HG03039 (cell line): ENCODE data around the gene MPP1.

Source experiments
- ATAC-seq: cut with Tn5 transposase; IDR thresholded peaks from one replicate; pipeline ENCODE4 v1.9.1; 2021; ENCODE audit warnings: mild to moderate bottlenecking, moderate library complexity; ENCODE audit not compliant: unreplicated experiment

Gene MPP1

DNA sequence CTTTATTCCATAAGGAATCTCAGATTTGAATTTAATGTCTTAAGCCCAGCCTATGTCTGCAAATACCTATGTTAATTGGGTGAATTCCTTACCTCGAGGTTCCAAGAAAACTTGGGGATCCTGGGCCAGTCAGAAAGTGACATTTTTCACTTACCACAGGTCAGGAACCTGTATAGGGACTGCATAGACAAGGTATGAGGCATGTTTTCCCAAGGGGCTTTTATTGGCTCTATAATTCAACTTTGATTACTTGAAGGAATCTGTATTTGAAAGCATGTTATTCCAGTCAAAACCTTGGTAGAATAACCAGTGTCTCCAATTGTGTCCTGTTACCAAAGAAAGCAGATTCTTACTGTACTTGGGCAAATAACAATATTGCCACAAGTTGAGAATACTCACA is 8.5 kb upstream of the MPP1 start:
- ATAC-seq = no peak

DNA sequence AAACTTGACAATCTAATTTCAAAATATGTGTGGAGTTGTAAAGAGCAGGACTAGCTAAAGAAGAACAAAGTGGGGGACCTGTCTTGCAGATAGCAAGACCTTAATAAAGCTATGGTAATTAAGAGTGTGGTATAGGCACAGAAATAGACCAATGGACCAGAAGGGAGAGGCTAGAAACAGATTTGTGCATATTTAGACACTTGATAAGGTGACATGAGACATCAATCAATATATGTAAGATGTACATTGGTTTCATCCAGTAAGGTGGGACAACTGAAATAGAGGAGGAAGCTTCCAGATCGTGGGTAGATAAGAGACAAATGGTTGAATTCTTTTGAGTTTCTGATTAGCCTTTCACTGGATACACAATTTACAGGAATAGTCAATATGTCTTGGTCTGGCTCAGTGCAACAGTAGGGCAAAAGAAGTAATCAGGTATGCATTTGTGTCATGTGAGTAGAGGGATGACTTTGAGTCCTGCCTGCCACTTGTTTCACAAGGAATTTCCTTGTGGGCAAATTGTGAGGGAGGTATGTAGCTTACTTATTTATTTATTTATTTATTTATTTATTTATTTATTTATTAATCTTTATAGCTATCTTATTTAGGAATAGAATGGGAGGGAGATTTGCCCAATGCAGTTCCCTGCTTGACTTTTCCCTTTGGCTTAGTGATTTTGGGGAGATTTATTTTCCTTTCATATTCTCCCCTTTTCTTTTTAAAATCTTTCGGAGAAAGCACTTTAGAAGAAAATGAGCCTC is 7.2 kb upstream of the MPP1 start:
- ATAC-seq = no peak

DNA sequence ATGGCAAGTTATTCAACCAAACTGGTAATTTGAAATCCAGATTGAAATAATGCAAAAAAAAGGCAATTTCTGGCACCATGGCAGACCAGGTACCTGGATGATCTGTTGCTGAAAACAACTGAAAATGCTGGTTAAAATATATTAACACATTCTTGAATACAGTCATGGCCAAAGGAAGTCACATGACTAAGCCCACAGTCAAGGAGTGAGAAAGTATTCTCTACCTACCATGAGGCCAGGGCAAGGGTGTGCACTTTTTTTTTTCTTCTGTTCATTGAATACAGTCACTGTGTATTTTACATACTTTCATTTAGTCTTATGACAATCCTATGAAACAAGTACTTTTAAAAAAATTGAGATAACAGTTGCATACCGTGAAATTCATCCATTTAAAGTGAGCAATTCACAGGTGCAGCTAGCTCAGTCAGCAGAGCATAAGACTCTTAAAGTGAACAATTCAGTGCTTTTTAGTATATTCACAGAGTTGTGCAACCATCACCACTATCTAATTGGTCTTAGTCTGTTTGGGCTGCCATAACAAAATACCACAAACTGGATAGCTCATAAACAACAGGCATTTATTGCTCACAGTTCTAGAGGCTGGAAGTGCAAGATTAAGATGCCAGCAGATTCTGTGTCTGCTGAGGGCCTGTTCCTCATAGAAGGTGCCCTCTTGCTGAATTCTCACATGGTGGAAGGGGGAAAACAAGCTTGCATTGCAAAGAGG is 4.8 kb upstream of the MPP1 start:
- ATAC-seq = no peak

DNA sequence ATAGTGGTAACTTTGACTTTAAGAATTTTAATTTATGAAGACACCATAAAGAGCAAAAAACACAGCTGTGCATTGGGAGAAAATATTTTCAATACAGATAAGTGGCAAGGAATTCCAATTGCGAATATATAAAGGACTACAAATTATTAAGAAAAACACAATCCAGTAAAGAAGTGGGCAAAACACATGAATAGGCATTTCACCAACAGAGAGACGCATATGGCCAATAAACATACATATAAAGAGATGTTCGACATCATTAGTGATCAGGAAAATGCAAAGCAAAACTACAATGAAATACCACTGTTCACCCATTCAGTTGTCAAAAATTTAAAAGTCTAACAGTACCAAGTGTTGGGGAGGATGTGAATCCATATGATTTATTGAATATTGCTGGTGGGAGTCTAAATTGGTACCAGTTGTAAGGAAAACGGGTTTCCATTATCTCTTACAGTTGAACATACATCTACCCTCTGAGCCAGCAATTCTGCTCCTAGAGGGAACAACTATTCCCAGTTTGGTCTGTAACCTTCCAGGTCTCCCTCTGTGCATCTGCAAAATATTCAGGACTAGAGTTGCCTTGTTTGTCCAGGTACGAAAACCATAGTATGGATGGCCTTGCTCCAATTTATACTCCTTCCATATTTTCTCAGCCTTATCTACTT is 1.7 kb upstream of the MPP1 start:
- ATAC-seq = no peak

DNA sequence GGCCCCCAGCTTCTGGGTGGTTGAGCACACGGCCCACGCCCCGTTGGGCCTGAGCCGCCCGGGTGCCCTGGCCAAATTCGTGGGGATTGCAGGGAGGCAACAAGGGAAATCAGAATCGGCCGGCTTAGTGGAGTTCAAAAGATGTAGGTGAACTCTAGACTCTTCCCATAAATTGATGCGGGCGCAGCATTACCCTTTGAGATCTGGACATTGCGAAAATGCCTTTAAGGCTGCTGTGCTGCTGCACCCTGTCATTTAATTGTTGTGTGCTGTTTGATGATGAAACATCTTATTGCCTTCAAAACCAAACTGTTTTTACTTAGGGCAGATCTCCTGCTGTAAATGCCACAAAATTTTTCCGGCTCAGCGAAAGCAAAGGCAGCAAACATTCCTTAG is 409 bp upstream of the MPP1 start:
- ATAC-seq = no peak

DNA sequence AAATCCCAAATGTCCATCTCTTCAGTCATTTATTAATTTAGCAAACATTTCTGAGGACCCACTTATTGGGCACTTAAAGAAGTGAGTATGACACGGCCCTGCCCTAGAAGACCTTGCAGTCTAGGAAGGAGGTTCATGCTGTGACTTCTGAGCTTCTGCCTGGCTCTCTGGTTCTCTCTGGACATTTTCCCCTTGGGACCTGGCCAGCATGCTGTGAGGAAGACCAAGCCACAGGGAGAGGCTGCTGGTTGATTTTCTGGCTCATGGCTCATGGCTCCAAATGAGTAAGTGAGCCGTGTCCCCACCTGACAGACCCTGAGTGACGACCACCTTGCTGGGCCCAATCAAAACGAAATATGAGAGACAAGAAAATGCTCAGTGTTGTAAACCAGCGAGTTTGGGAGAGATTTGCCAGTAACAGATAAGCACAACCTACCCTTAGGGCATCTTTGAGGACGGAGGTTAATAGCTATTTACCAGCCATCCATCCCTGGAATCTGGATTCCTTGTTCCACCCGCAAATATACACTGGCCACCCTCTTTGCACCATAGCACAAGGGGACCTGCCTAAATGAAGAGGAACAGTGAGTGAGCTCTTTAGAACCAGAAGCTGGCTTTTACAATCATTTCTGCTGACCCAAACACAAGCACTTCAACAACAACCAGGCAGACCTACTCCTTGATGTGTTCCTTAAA is 876 bp downstream of the MPP1 start:
- ATAC-seq = no peak

DNA sequence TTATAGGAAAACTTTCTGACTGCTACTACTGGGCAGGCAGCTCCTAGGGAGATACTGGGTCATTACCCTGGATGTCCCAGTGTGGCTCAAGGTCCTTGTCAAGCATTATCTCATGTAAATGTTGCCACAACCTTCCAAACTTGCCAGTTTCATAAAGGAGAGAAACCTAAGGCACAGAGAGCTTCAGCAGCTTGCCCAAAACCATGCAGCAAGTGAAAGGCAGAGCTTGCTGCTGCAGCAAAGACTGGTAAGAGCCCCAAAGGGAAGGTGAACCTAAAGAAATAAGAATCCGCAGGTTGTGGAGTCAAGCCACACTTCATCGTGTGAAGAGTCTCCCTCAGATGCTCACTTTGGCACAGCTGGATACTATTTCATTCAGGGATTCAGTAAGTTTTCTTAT is 2.3 kb downstream of the MPP1 start:
- no peak for ATAC-seq

DNA sequence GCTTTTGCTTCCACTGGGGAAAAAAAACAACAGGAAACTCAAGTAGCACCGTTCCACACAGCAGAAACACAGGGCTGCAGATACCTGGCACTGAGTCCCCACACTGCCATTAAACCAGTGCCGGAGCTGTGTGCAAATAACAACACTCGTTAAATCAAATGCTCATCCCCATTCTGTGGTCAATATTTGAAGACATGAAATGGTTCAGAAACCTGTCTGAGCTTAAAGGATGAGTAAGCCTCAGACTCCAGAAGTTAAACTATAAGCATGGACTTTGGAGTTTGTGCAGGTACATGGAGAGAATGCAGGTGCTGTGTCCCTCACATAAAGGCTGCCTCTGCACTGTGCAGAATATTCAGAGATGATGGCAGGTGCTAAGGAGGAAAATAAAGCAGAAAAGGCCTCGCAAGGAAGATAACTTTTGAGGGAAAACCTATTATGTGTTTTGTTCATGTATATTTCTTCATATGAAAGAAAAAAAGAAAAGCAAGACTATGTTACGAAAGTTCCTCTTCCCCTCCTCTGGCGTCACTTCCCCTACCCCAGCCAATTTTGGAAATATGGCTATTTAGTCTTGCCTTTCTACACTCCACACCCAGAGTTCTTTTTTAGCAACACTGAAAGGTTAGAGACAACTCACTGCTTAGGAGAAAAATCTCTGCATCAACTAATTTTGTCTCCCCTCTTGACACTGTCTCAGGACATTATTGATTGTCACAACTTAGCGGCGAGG is 4.6 kb downstream of the MPP1 start:
- no peak for ATAC-seq

DNA sequence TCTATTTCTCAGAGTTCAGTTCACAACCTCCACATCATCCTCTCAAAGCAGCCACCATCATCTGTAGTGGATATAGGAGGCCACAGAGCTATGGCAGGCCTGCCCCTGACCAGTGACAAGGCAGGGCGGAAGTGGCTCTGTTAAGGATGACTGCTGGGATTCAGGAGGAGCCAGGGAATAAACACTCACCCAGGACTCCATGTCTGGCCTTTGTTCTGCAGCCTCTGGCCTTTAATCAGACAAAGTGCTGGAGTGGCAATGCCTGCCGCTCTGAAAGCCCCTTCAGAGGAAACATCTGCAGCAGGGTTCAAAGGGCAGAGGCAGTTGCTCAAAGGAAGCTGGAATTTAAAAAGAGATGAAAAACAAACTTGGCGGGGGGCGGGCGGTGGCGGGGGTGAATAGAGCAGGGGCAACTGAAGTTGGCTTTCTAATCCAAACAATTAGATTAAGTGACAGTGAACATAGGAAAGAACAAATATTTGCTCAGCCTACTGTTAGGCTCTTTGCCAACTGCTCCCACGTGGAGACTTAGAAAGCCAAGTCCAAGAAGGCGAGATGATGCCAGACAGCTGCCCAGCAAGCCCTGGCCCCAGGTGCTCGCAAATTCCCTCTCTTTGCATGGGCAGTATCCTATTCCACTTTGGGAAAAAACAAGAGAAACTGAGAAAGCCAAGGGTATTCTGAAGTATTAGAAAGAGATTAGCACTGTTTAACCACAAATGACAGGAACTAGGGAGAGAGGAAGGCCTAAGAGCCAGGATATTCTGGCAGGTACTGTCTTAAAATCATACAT is 5.5 kb downstream of the MPP1 start:
- no peak for ATAC-seq

DNA sequence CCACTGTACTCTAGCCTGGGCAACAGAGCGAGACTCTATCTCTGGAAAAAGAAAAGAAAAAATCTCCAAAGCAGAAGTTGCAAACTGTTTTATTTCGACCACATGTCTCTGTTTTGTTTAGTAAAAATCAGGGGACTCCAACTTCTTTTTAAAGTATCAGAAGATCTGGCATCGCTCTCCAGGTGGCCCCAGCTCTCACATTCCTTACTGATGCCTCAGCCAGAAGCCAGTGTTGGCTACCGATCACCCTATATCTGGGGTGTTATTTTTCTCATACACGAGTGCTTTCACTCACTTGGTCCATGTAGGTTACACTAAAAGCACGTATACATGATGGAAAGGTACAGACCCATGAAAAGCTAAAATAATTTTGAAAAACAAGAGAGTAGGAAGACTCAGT is 8.3 kb downstream of the MPP1 start:
- ATAC-seq = no peak

DNA sequence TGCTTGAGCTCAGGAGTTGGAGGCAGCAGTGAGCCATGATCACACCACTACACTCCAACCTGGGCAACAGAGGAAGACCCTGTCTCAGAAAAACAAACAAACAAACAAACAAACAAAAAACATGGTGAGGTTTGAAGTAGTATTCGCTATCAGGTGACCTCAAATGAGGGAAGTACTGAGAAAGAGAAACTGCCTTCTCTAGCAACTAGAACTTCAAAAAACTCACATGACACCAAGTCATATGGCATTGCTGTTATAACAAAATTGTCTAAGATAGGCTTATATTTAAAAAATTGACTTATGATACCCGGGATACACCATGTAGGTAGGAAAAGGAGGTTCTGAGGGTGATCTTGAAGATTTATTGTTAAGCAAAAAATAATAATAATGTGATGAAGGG is 10.3 kb downstream of the MPP1 start:
- no peak for ATAC-seq

DNA sequence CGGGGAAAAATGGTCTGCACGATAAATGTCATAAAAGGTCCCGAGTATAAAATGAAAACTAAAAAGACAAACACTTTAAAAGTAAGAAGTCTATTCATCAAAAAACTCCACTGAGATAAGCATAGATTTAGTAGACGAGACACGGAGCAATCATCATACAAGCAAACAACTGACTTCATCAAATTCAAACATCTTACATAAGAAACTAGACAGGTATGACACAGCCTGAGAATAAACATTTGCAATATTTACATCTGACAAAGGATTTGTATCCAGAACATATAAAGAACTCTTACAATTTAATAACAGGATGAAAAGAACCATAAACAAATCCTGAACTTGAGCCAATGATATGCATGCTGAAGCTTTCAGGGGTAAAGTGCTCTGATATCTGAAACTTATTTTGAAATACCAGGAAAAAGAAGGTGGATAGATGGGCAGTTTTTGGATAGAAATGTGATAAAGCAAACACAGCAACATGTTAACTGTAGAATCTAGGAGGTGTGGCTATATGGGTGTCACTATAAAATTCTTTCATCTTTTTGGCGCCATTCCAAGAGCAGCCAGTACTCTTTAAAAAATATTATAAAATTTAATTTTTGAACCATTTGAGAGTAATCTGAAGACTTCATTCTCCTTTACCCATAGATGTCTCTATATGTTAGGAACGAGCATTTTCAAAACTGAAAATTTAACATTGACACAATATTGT is 12.0 kb downstream of the MPP1 start:
- no peak for ATAC-seq

DNA sequence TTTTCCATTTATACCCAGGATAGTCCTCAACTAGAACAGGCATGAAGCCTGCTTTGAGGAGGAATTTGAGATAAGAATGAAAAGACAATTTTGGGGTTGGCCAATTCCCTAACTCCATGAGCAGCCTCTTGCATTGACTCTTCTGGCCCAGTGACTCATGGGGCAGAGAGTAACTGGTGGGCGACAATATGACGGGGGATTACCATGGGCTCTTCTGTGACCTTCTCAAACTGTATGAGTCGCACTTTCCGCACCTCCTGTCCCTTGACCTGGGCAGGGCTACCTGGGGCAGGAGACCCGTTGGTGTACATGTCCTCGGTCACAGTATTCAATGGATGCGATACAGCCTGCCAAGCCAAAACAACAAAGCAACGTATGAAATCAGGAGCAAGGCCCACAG is 13.3 kb downstream of the MPP1 start:
- ATAC-seq = no peak

DNA sequence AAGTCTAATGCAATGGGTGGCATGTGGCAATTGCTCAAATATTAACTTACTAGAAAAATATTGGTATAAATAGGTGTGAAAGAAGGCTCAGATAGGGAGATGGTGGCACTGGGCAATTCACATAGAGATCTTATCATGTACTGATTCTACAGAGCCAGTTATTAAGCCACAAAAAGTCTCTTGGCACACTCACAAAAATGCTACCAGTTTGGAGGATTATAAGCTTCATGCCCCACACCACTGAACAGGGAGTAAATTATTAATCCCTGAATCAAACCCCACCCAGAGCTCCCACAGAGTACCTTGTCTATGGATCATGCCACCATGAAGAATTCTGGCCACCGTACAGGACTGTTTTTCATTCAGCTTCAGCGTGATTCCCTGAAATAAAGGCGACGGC is 13.8 kb downstream of the MPP1 start:
- no peak for ATAC-seq

DNA sequence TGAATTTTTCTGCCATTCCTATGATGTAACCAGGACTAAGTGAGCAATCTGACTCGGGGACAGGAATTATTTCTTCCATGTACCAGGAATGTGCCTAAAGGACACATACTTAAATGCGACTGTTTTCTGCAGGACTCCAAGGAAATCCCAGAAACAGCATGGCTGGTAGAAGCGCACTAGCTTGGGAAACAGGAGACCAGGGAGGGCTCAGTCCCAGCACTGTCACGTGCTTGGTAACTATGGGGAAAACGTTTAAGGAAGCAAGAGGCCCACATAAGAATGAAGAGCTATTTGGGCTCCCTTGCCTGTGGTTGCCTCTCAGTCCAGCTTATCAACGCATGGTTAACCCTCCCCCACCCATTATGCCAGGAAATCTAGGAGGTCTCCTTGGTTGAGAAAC is 19.6 kb downstream of the MPP1 start:
- ATAC-seq = no peak

DNA sequence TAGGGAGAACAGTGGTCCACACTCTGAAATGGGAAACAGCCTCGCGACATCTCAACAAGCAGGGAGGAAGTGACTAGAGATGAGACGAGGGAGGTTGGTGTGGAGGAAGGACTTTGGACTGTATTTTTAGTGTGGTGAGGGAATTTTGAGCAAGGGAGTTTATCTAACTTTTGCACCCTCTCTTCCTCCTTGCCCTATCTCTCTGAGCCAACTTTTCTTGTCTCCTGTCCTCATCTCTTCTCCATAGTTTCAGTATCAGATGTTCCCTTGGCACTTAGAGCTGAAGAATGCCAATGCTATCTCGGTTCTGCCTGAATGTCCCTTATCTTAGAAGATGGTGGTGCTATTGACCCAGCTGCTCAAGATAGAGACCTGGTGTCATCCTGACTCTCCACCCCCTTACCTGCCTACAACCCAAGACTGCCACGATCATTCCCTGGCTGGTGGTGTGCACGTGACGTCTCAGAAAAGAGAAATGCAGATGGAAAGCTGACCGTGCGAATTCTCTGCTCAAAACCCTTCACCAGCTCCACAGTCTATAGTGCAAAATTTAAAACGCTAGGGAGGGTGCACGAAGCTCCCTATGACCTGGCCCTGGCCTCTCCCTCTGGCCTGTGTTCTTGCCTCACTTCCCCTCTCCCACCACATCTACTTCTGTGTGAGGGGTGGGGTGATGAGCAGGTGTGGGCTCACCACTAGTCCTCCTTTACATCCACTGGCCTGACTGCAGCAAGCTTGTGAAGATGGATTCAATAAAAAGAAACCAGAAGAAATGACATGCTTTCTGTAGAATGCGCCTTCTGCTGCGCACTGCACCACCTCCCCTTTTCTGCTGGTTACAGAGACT is 20.9 kb downstream of the MPP1 start:
- ATAC-seq = no peak

DNA sequence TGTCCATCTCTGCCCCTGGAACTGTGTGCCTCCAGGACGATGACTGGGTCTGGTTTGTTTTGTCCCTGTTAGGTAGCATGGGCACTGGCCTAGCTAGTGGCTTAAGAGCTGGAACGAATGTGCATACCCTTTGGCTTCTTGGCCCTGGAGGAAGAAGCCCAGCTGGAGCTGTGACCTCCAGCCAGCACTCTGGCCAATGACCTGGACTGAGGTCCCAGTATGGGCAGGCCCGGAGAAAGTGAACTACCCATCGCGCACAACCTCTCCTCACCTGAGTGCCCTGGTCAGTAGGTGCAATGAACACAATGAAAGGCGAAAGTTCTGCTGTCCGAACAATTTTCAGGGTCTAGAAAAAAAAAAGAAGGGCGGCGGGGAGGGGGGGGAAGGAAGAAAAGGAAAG is 24.3 kb downstream of the MPP1 start:
- ATAC-seq = no peak

DNA sequence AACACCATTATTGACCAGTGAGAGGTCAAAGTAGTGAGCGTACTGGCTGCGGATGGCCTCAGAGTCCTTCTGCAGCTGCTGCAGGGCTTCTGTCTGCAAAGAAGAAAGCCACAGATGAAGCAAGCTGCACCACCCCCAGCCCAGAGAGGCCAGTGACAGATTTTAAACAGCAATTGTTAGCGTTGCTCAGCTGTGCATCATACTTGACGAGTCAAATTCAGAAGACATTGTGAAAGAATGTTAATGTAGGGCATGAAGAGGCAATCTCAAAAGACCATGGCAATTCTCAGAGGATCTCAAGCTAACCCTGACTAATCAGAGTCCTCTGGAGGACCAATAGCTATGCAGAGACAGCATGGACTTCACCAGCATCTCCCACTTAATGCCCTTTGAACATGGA is 26.0 kb downstream of the MPP1 start:
- no peak for ATAC-seq

DNA sequence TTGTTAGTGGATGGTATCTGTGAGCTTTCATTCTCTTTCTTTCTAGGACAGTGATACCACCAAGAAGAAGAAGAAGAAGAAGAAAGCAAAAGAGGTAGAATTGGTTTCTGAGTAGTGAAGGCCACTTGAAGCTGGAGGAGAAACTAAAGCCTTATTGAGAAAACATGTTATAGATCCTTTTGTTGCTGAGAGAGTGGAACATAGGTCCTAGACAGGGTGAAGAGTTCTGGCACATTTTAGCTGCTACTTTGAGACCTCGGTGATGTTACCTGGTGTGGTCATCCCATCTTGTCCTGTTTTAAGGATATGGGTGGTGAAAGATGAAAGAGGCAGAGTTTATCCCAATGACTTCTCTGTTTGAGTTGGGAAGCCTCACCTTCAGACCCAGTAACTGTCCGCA is 28.5 kb downstream of the MPP1 start:
- ATAC-seq = no peak
